GM19193 (cell line): ENCODE measurements around the gene SHISA4.

Experiments
- POLR2A ChIP-seq: IDR thresholded peaks from 4 replicates; pipeline ENCODE4 v1.6.1; 2011; ENCODE audit not compliant: insufficient read depth, insufficient read length; ENCODE audit errors: extremely low read depth

Gene SHISA4

GRCh38 chr1:201888282-201889089 lies at the start of gene SHISA4:
Gene SHISA4 (plus strand): TSS chr1:201888898. CDS start chr1:201888995, 97 bp downstream.
- no peak for TF ChIP-seq POLR2A

GRCh38 chr1:201840055-201840454 lies 48.6 kb upstream of the SHISA4 start:
- no peak for TF ChIP-seq POLR2A

GRCh38 chr1:201840490-201840889 lies 48.2 kb upstream of the SHISA4 start:
- no peak for TF ChIP-seq POLR2A

- TF ChIP-seq POLR2A = no peak
Observed at GRCh38 chr1:201841265-201841912, 47.3 kb upstream of the SHISA4 start.

GRCh38 chr1:201842472-201843027 lies 46.1 kb upstream of the SHISA4 start:
- no peak for TF ChIP-seq POLR2A

- TF ChIP-seq POLR2A = no peak
Observed at GRCh38 chr1:201845331-201846083, 43.2 kb upstream of the SHISA4 start.

- TF ChIP-seq POLR2A = no peak
Observed at GRCh38 chr1:201847150-201847549, 41.5 kb upstream of the SHISA4 start.

GRCh38 chr1:201848230-201848629 lies 40.5 kb upstream of the SHISA4 start:
- no peak for TF ChIP-seq POLR2A

- no peak for TF ChIP-seq POLR2A
Observed at GRCh38 chr1:201849372-201850052, 39.2 kb upstream of the SHISA4 start.

GRCh38 chr1:201850053-201850397 lies 38.7 kb upstream of the SHISA4 start:
- no peak for TF ChIP-seq POLR2A

GRCh38 chr1:201851949-201852348 lies 36.7 kb upstream of the SHISA4 start:
- TF ChIP-seq POLR2A = no peak

- TF ChIP-seq POLR2A = no peak
Observed at GRCh38 chr1:201859424-201859823, 29.3 kb upstream of the SHISA4 start.

- no peak for TF ChIP-seq POLR2A
Observed at GRCh38 chr1:201861448-201861847, 27.2 kb upstream of the SHISA4 start.

GRCh38 chr1:201870397-201870796 lies 18.3 kb upstream of the SHISA4 start:
- no peak for TF ChIP-seq POLR2A

GRCh38 chr1:201874672-201875071 lies 14.0 kb upstream of the SHISA4 start:
- TF ChIP-seq POLR2A = no peak

GRCh38 chr1:201876148-201876818 lies 12.4 kb upstream of the SHISA4 start:
- no peak for TF ChIP-seq POLR2A
